PFSK-1 (cell line): ENCODE measurements around the gene FGF1.

Experiments used
- FOXP2 ChIP-seq: optimal IDR thresholded peaks from 2 replicates; pipeline ENCODE3; 2011; ENCODE audit warnings: borderline replicate concordance, control low read depth, inconsistent platforms; ENCODE audit not compliant: insufficient read depth; ENCODE audit errors: extremely low read length, extremely low read depth
- POLR2AphosphoS5 ChIP-seq: IDR thresholded peaks from 2 replicates; pipeline ENCODE4 v1.6.1; 2012; ENCODE audit warnings: low read depth, mild to moderate bottlenecking, control low read depth, low read length, moderate library complexity
- SIN3A ChIP-seq: IDR thresholded peaks from 2 replicates; pipeline ENCODE4 v1.6.1; 2012; ENCODE audit warnings: mild to moderate bottlenecking, low read length, moderate library complexity, borderline replicate concordance; ENCODE audit not compliant: insufficient read depth
- TAF1 ChIP-seq: IDR thresholded peaks from 2 replicates; pipeline ENCODE4 v1.6.1; 2012; ENCODE audit warnings: low read length, control low read depth, borderline replicate concordance; ENCODE audit not compliant: insufficient read depth
- TF ChIP-seq, protein P1 (sequence below), 2 experiments: IDR thresholded peaks; 2 replicates each; pipeline versions ENCODE4 v1.6.1 to v1.8.0; 2011 to 2012; ENCODE audit warnings: low read depth in 2 of 2, low read length in 2 of 2, control low read depth in 1 of 2, inconsistent platforms in 1 of 2, mild to moderate bottlenecking in 1 of 2, moderate library complexity in 1 of 2; ENCODE audit not compliant: insufficient read depth in 1 of 2

Gene FGF1

DNA sequence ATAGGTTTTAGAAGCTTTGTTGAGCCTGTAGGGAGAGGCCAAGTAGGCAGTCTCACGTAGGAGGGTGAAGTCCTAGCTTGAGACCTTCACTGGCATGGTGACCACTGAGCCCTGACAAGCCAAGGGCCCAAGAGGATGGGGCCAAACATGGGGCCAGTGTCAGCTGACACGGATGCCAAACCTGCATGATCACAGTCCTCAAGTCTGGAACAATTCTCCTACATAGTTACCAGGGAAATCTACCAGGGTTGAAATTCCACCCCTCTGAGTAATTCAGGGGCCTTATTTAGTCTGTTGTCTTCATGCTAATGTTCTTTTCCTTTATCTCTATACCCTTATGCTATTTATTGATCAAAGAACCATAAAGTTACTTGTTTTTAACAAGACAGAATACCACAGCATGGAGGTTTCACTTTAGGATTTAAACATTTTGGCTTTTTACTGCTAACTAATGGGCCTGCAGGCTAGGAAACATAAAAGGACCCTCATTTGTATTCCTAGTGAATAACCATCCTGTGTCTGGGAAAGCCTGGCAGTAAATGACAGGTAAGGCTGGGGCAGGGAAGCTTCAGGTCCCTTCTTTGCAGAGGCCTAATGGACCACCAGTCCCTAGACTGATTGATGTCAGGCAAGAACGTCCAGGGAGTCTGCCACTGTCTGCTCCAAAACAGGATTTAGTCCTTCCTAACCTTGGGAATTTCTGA, 140.8 kb downstream of the FGF1 start:
- TF ChIP-seq POLR2AphosphoS5, result no peak
- no peak for TF ChIP-seq SIN3A
- TF ChIP-seq, protein P1, sequence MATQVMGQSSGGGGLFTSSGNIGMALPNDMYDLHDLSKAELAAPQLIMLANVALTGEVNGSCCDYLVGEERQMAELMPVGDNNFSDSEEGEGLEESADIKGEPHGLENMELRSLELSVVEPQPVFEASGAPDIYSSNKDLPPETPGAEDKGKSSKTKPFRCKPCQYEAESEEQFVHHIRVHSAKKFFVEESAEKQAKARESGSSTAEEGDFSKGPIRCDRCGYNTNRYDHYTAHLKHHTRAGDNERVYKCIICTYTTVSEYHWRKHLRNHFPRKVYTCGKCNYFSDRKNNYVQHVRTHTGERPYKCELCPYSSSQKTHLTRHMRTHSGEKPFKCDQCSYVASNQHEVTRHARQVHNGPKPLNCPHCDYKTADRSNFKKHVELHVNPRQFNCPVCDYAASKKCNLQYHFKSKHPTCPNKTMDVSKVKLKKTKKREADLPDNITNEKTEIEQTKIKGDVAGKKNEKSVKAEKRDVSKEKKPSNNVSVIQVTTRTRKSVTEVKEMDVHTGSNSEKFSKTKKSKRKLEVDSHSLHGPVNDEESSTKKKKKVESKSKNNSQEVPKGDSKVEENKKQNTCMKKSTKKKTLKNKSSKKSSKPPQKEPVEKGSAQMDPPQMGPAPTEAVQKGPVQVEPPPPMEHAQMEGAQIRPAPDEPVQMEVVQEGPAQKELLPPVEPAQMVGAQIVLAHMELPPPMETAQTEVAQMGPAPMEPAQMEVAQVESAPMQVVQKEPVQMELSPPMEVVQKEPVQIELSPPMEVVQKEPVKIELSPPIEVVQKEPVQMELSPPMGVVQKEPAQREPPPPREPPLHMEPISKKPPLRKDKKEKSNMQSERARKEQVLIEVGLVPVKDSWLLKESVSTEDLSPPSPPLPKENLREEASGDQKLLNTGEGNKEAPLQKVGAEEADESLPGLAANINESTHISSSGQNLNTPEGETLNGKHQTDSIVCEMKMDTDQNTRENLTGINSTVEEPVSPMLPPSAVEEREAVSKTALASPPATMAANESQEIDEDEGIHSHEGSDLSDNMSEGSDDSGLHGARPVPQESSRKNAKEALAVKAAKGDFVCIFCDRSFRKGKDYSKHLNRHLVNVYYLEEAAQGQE (IDR thresholded peaks at IDR 0.05; ENCODE audit: insufficient read depth in 1 of 2, low read depth in 2 of 2, low read length in 2 of 2), result no peak
- no peak for TF ChIP-seq TAF1
- no peak for TF ChIP-seq FOXP2

DNA sequence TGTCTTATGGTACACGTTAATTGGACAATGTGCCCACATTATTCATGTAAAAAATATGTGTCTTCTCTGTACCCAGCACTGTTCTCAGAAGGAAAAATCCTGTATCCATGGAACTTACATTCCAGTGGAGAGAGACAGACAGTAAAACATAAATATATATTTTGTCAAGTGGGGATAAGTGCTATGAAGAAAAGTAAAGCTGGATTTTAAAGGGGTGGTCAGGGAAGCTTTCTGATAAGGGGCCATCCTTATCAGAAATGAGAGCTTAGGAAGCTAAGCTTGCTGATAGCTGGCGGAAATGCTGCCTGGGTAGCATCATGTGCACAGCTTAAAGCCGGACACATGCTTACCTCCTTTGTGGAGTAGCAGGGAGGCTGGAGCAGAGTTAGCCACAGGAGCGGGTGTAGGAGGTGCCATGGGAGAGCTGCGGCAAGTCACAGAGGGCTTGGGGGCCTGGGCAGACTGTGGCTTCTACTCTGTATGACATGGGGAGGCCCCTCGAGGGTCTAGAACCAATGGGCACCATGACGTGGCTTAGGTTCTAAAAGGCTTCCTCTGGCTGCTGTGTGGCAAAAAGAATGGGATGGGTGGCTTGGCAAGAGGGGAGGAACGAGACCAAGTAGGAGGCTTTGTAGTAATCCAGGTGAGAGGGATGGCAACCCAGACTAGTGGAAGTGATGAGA, 141.7 kb downstream of the FGF1 start:
- TF ChIP-seq POLR2AphosphoS5, result no peak

DNA sequence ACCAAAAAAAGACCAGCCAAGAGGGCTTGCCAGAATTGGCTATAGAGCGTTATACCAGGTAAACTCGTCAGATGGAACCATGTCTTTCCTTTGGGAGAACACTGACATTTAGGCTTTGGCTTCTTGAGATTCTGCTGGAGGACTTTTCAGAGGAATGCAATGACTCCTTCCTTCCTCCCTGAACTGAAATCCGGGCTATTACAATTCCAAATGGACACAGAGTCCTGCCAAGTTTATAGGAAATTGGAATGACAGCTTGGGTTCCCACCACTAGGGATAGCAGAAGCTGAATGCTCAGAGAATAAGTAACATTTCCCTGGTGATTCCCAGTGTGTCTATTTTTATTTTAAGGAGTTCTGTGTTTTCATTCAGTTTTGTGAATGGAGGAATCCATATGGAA, 143.0 kb downstream of the FGF1 start:
- TF ChIP-seq TAF1 (no peak), FOXP2 (no peak), SIN3A (no peak)
- TF ChIP-seq, protein P1 (IDR thresholded peaks at IDR 0.05; ENCODE audit: insufficient read depth in 1 of 2, low read depth in 2 of 2, low read length in 2 of 2), result no peak
